C4-2B (cell line): Measurements from ENCODE around the gene UGT1A9.

Source experiments
- ZFX ChIP-seq: fragments of 450-650 bp; IDR thresholded peaks from 2 replicates; pipeline ENCODE4 v1.6.1; 2017
- TF ChIP-seq, protein P1 (sequence below): fragments of 450-650 bp; conservative IDR thresholded peaks from 2 replicates; pipeline ENCODE4 v1.5.1; 2017; ENCODE audit warnings: mild to moderate bottlenecking

- TF ChIP-seq, protein P1, sequence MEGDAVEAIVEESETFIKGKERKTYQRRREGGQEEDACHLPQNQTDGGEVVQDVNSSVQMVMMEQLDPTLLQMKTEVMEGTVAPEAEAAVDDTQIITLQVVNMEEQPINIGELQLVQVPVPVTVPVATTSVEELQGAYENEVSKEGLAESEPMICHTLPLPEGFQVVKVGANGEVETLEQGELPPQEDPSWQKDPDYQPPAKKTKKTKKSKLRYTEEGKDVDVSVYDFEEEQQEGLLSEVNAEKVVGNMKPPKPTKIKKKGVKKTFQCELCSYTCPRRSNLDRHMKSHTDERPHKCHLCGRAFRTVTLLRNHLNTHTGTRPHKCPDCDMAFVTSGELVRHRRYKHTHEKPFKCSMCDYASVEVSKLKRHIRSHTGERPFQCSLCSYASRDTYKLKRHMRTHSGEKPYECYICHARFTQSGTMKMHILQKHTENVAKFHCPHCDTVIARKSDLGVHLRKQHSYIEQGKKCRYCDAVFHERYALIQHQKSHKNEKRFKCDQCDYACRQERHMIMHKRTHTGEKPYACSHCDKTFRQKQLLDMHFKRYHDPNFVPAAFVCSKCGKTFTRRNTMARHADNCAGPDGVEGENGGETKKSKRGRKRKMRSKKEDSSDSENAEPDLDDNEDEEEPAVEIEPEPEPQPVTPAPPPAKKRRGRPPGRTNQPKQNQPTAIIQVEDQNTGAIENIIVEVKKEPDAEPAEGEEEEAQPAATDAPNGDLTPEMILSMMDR: no peak
- no peak for TF ChIP-seq ZFX
Measured at GRCh38 chr2:233816771-233817170, 145.1 kb downstream of the UGT1A9 start.
